Right ventricle myocardium inferior (tissue), 1 donor: Measurements from ENCODE around the gene CCDC183. TPM values are rescaled to one million over a fixed set of nuclear protein-coding genes. Genes with fewer than 3 reads are reported as not detected.
A peak's percentile ranks its signal among the peaks of the same experiment; 100 is the strongest.
"Not testable (repeated sequence)": the region's sequence is repeated elsewhere in the genome, so short reads cannot be mapped to it uniquely, and the experiment has no call there.

Experiments used
- ATAC-seq: fragments of 200-7000 bp; cut with Tn5 transposase; one replicate; pipeline ENCODE4 v1.9.1; 2020; ENCODE audit warnings: mild to moderate bottlenecking, moderate library complexity
- DNase-seq: peaks from one replicate; pipeline ENCODE4 v3.0.0; 2021; ENCODE audit errors: missing footprints
- intact Hi-C: fragments of 100-400 bp; cut with DNase I; formaldehyde crosslinking; loops from one replicate; pipeline ENCODE4 v1.11.0; 2022
- total RNA-seq: library from RNA; stranded (reverse); fragmentation: NEBNext Ultra II Directional; extraction: Animal tissue kit (Norgen Biotek cat#: 25700); gene quantifications from one replicate; pipeline ENCODE4 v1.2.1, GENCODE V29; 2021
- donor health status: DM: no; HTN: yes; CAD: no; lungs with severe emphysema.

The CCDC183 gene
- total RNA-seq, 1 donor from 2014 or later, result 1.6 TPM

DNA sequence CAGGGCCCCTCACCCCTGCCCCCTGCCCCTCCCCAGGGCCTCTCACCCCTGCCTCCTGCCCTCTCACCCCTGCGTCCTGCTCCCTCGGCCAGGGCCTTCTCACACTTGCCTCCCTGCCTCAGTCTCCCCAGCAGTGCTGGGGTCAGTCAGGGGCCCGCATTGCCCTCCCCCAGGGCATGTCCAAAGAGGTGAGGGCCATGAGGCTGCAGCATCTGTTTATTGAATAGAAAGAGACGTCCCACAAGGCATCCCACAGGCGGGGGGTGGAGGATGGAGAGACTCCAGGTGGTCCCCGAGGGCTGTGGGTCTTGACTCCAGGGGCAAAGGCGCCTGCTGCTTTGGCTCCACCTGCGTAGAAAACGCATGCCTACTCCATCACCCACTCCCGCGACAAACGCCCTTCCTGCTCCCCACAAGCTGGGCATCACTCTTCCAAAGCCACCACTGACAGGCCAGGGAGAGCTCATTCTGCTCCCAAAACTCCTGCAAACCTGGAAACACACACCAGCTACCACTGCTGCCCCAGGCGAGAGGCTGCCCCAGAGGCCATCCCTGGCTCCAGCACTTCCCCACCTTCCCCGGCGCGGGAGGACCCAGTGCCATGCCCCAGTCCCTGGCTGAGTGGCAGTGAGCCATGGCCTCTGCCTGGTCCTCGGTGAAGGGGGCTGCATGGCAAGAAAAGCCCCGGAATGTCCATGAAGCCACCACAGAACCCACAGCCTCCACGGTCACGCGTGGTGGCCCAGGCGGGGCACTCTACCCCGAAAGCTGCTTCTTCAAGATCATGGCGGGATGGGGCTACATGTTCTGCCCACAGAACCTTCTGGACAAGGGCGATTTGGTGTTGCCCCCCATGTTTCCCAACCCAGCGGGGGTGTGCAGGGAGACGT, 36.5 kb upstream of the CCDC183 start:
- DNase-seq (no peak), ATAC-seq (no peak)
- intact Hi-C loops, result no loop called here

GRCh38 chr9:136760424-136760823, 35.7 kb upstream of the CCDC183 start:
- intact Hi-C loops, result no loop called here
- DNase-seq (no peak), ATAC-seq (no peak)

DNA sequence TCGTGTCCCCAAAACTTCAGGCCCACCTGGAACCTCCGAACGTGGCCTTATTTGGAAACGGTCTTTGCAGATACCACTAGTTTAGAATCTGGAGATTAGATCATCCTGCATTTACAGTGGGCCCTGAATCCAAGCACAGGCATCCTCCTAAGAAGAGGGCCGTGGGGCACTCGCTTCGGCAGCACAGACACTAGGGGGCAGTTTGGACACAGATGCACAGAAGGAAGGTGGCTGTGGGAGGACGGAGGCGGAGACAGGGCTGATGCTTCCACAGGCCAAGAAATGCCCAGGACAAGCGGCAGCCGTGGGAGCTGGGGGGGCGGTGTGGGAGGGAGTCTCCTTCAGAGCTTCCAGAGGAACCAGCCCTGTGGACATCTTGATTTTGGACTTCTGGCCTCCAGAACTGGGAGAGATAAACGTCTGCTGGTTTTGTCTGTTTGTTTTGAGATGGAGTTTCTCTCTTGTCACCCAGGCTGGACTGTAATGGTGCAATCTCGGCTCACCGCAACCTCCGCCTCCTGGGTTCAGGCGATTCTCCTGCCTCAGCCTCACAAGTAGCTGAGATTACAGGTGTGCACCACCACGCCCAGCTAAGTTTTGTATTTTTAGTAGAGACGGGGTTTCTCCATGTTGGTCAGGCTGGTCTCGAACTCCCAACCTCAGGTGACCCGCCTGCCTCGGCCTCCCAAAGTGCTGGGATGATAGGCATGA, 35.1 kb upstream of the CCDC183 start:
- ATAC-seq, result peak; percentile 14
- DNase-seq, intact Hi-C loops: not testable (repeated sequence)

DNA sequence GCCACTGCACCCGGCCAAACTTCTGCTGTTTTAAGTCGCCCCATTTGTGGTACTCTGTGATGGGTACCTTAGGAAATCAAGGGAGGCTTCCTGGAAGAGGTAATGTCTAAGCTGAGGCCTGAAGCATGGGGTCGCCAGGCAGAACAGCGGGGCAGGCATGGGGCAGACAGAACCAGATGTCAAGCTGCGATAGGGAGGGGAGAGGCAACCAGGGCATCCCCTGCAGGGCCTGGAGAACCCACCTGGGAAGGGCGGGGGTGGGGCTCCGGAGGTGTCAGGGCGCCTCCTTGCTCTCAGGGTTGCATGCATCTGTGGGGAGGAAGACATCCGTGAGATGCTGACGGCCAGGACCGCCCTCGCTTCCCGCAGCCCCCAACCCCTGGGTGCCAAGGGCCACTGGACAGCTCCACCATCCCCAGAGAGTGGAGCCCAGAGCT, 34.6 kb upstream of the CCDC183 start:
- DNase-seq (no peak), ATAC-seq (no peak)
- intact Hi-C loops, result no loop called here

- no peak for DNase-seq
- ATAC-seq, result no peak
- intact Hi-C loops, result no loop called here
These were observed 33.9 kb upstream of the CCDC183 start for GRCh38 chr9:136762221-136762691.

DNA sequence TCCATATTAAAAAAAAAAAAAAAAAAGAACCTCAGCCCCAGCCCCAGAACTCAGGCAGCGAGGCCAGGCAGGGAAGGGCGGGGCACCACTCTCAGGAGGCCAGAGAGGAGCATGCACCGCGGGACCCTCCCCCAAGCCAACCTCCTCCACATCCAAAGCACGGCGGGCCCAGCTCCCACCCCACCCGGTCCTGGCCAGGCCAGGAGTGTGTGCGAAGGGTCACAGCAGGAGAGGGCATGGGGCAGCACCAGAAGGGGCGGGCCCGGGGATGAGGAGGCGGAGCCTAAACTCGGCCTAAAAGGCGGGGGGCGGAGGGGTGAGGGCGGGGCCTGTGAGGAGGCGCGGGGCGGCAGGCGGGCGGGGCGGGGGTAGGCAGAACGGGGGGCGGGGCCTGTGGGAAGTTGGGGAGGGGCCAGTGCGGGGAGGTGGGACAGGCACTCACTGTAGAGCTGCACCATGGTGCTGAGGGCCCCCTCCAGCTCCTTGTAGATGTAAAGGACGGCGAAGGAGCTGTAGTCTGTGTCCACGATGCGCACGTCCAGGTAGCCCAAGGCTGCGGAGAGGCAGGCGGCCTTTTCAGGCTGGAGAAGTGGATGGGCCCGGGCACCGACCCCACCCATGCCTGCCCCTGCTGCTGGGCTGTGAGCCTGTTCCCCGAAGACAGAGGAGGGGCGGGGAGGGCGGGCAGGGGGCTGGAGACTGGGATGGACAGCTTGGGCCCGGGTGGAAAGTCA, 33.1 kb upstream of the CCDC183 start:
- ATAC-seq (peak; percentile 26), DNase-seq (peak; percentile 74)
- intact Hi-C loops, result no loop called here

DNA sequence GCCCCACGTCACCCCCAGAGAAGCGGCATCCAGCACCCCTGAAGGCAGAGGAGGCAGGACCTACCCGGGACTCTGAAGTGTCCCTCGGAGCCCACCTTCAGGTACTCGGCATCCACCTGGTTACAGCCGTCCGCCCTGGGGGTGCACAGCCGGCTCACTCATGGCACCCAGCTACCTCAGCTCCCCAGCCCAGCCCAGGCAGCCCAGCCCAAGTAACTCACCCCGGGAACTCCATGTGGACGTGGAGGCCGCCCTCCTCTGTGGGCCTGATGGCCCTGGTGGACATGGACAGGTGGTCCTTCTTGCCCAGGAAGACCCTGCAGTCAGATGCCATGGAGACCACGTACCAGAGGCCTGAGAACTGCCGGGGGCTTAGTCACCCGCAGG, 32.5 kb upstream of the CCDC183 start:
- no peak for DNase-seq
- ATAC-seq, result no peak
- intact Hi-C loops, result no loop called here

DNA sequence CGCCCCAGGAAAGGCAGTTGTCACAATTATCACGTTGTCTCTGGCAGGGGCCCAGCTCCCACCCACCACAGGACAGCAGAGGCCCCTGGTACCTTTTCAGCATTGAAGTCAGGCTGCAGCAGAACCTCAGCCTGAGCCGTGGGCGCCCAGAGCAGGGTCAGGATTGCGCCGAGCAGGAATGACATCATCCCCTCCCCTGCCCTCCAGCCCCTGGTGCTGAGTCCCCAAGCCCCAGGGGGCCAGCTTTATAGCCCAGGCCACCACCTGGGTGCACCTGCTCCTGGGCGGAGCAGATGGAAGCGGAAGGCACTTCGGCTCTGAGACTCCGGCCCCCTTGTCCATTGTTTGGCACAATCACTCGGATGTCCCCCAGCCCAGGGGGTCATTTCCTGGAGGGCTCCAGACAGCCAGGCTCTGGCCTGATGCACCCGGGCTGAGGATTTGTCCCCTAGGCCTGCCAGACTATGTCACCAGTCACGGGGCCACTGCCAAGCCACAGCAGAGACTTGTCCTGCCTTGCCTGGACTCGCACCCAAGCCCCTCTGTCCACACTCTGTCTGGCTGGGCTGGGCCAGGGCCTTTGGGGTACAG, 31.7 kb upstream of the CCDC183 start, which contains the start of gene LCN15:
Gene LCN15, minus strand, starts transcription at position 218 of the 591 bp plus-strand sequence. Its CDS starts 30 bp downstream, at position 188.
- no peak for ATAC-seq
- intact Hi-C loops, result no loop called here
- DNase-seq, result no peak

DNA sequence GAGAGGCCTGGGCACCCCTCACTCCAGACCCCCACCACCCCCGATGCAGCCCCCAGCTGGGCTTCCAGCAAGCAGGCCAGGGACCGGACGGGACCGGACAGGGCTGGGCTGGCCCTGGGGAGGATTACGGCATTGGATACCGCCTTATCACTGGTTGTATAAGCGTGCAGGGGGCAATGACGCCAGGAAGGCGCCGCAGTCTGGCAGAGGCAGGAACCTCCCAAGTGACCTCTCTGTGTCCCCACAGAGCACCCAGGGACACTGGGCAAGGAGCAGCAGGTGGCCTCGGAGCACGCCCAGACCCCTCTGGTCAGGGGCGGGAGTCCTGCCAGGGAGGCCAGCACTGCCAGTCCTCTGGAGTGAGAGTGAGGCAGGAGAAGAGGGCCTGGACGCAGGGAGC, 31.1 kb upstream of the CCDC183 start:
- intact Hi-C loops, result no loop called here
- DNase-seq, result no peak
- ATAC-seq, result peak; percentile 24

DNA sequence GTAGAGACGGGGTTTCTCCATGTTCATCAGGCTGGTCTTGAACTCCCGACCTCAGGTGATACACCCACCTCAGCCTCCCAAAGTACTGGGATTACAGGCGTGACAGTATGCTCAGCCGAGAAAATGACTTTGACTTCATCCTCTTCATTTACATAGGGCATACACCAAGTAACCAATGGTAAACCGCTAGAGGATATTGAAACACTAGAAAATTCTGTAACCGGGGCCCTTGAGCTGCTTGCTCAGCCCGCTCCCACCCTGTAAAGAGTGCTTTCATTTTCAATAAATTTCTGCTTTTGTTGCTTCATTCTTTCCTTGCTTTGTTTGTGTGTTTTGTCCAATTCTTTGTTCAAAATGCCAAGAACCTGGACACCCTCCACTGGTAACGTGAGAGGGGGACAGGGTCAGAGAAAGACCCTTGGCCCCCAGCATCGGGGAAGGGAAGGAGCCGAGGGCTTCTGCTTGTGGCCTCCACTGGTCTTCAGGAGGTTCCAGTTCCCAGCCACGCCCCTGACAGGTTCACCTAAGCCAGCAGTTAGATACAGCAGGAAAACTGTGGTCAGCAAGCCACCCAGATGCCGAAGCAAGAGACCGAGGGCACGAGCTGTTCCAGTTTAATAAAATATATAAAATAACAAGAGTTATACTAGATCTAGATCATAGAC, 30.3 kb upstream of the CCDC183 start:
- intact Hi-C loops, DNase-seq, ATAC-seq: not testable (repeated sequence)

DNA sequence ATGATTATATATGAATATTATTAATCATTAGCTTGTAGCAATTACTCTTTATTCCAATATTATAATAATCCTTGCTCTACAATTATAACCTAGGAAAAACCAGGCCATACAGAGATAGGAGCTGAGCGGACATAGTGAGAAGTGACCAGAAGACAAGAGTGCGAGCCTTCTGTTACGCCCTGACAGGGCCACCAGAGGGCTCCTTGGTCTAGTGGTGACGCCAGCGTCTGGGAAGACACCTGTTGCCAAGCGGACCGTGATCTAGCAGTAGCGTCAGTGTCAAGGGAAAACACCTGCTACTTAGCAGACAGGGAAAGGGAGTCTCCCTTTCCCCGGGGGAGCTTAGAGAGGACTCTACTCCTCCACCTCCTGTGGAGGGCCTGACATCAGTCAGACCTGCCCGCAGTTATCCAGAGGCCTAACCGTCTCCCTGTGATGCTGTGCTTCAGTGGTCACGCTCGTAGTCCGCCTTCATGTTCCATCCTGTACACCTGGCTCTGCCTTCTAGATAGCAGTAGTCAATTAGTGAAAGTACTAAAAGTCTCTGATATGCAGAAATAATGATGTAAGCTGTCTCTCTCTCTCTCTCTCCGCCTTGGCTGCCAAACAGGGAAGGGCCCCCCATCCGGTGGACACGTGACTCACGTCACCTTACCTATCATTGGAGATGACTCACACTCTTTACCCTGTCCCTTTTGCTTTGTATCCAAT, 29.6 kb upstream of the CCDC183 start:
- intact Hi-C loops, ATAC-seq: not testable (repeated sequence)
- DNase-seq, result peak; percentile 72

DNA sequence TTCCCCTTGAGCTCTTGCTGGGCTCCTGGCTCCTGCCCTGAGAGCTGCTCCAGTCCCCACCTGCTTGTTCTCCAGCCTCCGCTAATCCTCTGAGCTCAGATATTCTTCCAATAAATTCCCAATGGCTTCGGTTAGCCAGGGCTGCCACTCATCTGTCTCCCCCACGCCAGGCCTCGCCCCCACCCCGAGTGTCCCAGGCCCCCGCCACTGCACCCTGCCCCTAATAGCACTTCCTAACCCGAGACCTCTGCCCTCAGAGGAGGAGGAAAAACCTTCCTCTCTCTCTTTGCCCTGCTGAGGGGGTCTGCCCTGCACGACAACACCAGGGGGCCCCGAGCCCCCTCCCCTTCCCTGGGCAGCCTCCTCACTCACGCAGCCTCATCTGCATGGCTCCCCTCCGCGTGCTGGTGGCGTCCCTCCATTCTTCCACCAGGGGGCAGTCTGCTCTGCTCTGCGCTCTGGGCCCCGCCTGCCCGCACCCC, 26.4 kb upstream of the CCDC183 start:
- peak; percentile 47 for ATAC-seq
- intact Hi-C loops, result no loop called here
- no peak for DNase-seq

DNA sequence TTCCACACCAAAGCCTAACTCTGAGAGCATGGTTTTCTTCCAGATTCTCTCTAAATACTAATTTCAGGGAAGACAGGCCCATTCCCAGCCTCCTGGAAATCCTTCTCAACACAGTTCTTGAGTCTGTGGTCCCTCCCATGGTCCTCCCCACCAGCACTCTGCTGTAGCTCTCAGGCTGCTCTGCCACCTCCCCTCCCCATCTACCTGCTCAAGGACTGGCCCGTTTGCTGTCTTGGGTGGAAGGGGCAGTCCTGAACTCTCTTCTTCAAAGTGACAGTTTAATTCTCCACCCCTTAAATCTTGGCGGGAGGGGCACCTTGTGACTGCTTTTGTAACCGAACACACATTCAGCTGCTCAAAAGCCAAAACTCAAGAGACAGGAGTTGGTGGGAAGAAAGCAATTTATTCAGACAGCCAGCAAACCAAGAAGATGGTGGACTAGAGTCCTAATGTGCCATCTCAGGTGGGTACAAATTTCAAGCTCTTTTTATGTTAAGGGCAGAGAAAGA, 24.2 kb upstream of the CCDC183 start:
- DNase-seq, result no peak
- no peak for ATAC-seq
- intact Hi-C loops, result no loop called here

DNA sequence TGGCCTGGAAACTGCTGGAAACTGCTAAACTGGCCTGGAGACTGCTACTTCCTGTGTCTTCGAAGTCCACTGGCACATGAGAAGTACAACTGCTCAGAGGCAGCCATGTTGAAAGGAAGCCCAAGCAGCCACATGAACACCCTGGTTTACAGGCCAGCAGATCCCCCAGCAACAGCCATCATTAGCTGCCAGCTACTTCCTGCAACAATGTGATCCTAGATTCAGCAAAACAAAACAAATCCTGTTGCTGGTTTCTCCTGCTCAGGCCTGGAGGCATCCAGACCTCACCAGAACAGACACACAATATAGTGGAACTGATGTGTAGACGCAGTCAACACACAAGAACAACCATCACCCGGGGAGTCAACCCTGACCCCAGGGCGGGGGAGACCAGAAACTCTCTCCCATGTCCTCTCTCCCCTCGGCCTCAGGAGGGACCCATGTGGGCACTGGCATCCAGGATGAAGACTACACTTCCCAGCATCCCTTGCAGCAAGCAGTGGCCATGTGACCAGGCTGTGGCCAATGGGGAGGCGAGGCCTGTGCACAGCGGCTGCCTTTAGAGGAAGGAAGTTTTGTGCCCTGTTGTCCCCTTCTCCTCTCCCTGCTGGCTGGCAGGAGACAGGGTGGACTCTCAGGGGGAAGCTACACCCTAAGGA, 22.6 kb upstream of the CCDC183 start:
- intact Hi-C loops, result no loop called here
- DNase-seq, result peak; percentile 77
- ATAC-seq, result peak; percentile 48

GRCh38 chr9:136774416-136775045, 21.6 kb upstream of the CCDC183 start:
- no peak for ATAC-seq
- no peak for DNase-seq
- intact Hi-C loops, result no loop called here

GRCh38 chr9:136775191-136775590, 20.9 kb upstream of the CCDC183 start:
- no peak for DNase-seq
- intact Hi-C loops, result no loop called here
- ATAC-seq, result no peak
